ENCODE results near the gene JPH3. TPM values are rescaled to one million over a fixed set of nuclear protein-coding genes. Genes with fewer than 3 reads are reported as not detected.

JPH3 gene
- total RNA-seq, 1 experiment from 2014 or later = 0.57 TPM

GRCh38 chr16:87656328-87656727 is 54.0 kb downstream of the JPH3 start:
- BruUV-seq (replicated peaks) = no TSS peak
- TF ChIP-seq CTCF (IDR thresholded peaks at IDR 0.05; ENCODE audit: unreplicated experiment) = no peak
- no peak overlapping the region for H3K4me3 Mint-ChIP-seq (ENCODE audit: low read depth, unreplicated experiment)
- no peaks in the 10 kb centered on the region for H3K36me3 Mint-ChIP-seq (ENCODE audit: insufficient read depth, unreplicated experiment)
- H3K4me1 Mint-ChIP-seq (ENCODE audit: low read depth, unreplicated experiment) = peaks cover 7% of the 10 kb centered on the region
- H3K27me3 Mint-ChIP-seq (ENCODE audit: unreplicated experiment) = peaks cover 95% of the 10 kb centered on the region
- no peak for DNase-seq
- intact Hi-C loops (cut with micrococcal nuclease; ENCODE audit: unreplicated experiment) = no loop called here
- no peaks in the 10 kb centered on the region for H3K9me3 Mint-ChIP-seq (ENCODE audit: low read depth, unreplicated experiment)
- CTCF ChIA-PET = no interaction called here
- no peak overlapping the region for H3K27ac Mint-ChIP-seq (ENCODE audit: unreplicated experiment)

DNA sequence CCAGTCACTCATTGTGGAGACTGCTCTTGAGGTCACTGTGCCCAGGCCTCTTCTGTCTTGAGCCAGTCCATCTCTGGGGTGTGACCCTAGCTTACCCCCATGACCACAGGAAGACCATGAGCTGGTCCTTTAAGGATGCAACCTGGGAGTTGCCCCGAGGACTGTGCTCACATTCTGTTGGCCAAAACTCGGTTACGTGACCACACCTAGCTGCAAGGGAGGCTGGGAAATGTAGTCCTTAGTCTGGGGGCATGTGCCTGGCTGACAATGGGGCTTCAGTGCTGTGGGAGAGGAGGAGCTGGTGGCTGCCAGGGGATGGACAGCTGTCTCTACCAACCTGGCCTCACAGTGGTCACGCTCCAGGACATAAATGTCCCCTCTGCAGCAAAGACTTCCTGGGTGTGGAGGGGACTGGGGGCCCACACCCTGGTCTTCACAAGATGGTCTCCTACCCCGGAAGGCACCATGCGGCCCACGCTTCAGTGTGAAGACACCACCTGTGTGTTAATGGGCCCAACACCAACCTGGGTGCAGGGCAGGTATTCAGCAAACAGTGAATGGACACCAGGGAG is 55.4 kb downstream of the JPH3 start:
- peak; percentile 38 for DNase-seq

DNA sequence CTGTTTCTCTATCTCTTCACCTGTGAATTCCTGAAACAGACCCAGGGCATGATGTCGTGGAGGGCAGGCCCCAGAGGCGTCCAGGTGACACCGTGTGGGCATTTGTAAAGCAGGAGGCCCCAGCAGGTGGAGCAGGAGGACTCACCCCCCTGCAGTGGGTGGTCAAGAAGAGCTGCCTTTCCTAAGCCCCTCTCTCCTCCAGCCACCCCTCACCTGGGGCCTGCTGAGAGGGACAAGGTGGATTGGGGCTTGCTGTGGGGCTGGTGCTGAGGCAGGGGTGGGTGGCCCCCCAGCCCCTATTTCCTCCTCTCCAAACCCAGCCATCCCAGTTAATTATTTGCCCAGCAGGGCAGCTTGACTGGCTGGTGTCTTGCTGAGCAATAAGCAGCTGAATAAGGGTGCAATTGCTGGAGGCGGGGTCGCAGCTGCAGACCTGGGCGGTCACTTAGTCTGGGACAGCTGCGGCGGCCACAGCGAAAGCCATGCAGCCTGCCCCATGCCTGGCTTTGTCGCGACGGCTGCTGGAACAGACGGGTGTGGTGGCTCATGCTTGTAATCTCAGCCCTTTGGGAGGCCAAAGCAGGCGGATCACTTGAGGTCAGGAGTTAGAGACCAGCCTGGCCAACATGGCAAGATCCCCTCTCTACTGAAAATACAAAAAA is 56.4 kb downstream of the JPH3 start:
- Mint-ChIP-seq H3K9me3 (ENCODE audit: low read depth, unreplicated experiment) (no peaks in the 10 kb centered on the region), H3K4me1 (ENCODE audit: low read depth, unreplicated experiment) (peaks cover 7% of the 10 kb centered on the region), H3K36me3 (ENCODE audit: insufficient read depth, unreplicated experiment) (no peaks in the 10 kb centered on the region), H3K4me3 (ENCODE audit: low read depth, unreplicated experiment) (no peak overlapping the region), H3K27me3 (ENCODE audit: unreplicated experiment) (peaks cover 97% of the 10 kb centered on the region), H3K27ac (ENCODE audit: unreplicated experiment) (no peak overlapping the region)
- DNase-seq = peak; percentile 23
- CTCF ChIA-PET = interaction anchor here (0.8 kb wide), 1 partner anchor 20 kb away, joined by 3 read pairs; no protein-coding TSS in a partner anchor
- intact Hi-C loops (cut with micrococcal nuclease; ENCODE audit: unreplicated experiment) = no loop called here
- no TSS peak for BruUV-seq (replicated peaks)
- TF ChIP-seq CTCF (IDR thresholded peaks at IDR 0.05; ENCODE audit: unreplicated experiment) = no peak

More for the DNA sequence above, 55.4 kb downstream of the JPH3 start:
- no TSS peak for BruUV-seq (replicated peaks)
- Mint-ChIP-seq H3K9me3 (ENCODE audit: low read depth, unreplicated experiment) (no peaks in the 10 kb centered on the region), H3K36me3 (ENCODE audit: insufficient read depth, unreplicated experiment) (no peaks in the 10 kb centered on the region), H3K4me1 (ENCODE audit: low read depth, unreplicated experiment) (peaks cover 7% of the 10 kb centered on the region), H3K4me3 (ENCODE audit: low read depth, unreplicated experiment) (no peak overlapping the region), H3K27me3 (ENCODE audit: unreplicated experiment) (peaks cover 97% of the 10 kb centered on the region), H3K27ac (ENCODE audit: unreplicated experiment) (no peak overlapping the region)
- intact Hi-C loops (cut with micrococcal nuclease; ENCODE audit: unreplicated experiment) = no loop called here
- CTCF ChIA-PET = interaction anchor here (0.6 kb wide), 1 partner anchor 30 kb away, joined by 3 read pairs; no protein-coding TSS in a partner anchor
- no peak for TF ChIP-seq CTCF (IDR thresholded peaks at IDR 0.05; ENCODE audit: unreplicated experiment)

GRCh38 chr16:87661561-87661960 is 59.3 kb downstream of the JPH3 start:
- Mint-ChIP-seq H3K9me3 (ENCODE audit: low read depth, unreplicated experiment) (no peaks in the 10 kb centered on the region), H3K36me3 (ENCODE audit: insufficient read depth, unreplicated experiment) (no peaks in the 10 kb centered on the region), H3K27ac (ENCODE audit: unreplicated experiment) (no peak overlapping the region), H3K4me3 (ENCODE audit: low read depth, unreplicated experiment) (no peak overlapping the region), H3K27me3 (ENCODE audit: unreplicated experiment) (peaks cover 97% of the 10 kb centered on the region), H3K4me1 (ENCODE audit: low read depth, unreplicated experiment) (peaks cover 7% of the 10 kb centered on the region)
- BruUV-seq (replicated peaks) = no TSS peak
- CTCF ChIA-PET = interaction anchor here (0.6 kb wide), 1 partner anchor 45 kb away, joined by 3 read pairs; no protein-coding TSS in a partner anchor
- DNase-seq = peak; percentile 53
- no peak for TF ChIP-seq CTCF (IDR thresholded peaks at IDR 0.05; ENCODE audit: unreplicated experiment)
- intact Hi-C loops (cut with micrococcal nuclease; ENCODE audit: unreplicated experiment) = no loop called here

All from Calu3 (cell line).